ENCODE data around the gene RNF5.

Gene RNF5

DNA sequence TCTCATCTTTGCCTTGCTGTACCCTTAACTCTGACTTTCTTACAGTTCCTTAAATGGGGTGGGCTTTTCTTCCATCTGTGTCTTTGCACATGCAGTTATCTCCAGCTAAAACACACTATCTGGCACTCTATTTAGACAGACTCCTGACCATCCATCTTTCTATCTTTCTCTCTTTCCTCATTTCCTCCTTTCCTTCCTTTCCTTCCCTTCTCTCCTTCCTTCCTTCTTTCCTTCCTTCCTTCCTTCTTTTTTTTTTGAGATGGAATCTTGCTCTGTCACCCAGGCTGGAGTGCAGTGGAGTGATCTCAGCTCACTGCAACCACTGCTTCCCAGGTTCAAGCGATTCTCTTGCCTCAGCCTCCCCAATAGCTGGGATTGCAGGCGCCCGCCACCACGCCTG lies 37.4 kb downstream of the RNF5 start:
- TF ChIP-seq CTCF (IDR thresholded peaks at IDR 0.05; ENCODE audit: low read length, missing control alignments), result no peak
- DNase-seq (ENCODE audit: low read depth), result no peak
- H3K4me3 ChIP-seq (replicated peaks; ENCODE audit: low read depth, low read length), result no peak overlapping the region

DNA sequence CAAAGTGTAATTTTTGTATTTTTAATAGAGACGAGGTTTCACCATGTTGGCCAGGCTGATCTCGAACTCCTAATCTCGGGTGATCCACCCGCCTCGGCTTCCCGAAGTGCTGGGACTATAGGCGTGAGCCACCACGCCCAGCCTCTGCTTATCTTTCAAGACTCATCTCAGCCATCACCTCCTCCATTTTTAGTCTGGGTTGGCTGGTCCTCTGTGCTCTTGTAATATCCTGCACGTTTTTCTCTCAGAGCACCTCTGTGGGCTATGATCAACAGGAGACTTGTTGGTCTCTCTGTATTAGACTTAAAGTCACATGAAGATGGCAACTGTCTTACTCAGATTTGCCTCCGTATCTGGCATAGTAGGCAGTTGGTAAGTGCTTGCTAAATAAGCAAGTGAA lies 38.1 kb downstream of the RNF5 start:
- DNase-seq (ENCODE audit: low read depth), result no peak
- TF ChIP-seq CTCF (IDR thresholded peaks at IDR 0.05; ENCODE audit: low read length, missing control alignments), result no peak
- no peak overlapping the region for H3K4me3 ChIP-seq (replicated peaks; ENCODE audit: low read depth, low read length)

DNA sequence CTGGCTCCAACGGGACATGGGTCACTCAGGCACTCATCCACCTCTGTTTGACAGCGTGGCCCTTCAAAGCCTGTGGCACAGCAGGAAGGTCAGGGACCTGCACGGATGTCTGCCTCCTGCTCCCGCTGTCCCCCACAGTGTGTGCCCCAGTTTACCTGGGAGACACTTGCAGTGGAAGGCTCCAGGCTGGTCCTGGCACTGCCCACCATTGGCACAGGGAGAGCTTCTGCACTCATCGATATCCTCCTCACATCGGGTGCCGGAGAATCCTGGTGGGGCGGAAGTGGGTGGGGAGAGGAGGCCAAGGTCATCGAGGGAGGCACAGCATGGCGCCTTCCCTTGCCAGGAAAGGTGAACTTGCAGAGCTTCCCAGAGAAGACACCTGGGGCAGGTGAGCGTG lies 38.8 kb downstream of the RNF5 start:
- no peak for DNase-seq (ENCODE audit: low read depth)
- no peak for TF ChIP-seq CTCF (IDR thresholded peaks at IDR 0.05; ENCODE audit: low read length, missing control alignments)
- no peak overlapping the region for H3K4me3 ChIP-seq (replicated peaks; ENCODE audit: low read depth, low read length)

DNA sequence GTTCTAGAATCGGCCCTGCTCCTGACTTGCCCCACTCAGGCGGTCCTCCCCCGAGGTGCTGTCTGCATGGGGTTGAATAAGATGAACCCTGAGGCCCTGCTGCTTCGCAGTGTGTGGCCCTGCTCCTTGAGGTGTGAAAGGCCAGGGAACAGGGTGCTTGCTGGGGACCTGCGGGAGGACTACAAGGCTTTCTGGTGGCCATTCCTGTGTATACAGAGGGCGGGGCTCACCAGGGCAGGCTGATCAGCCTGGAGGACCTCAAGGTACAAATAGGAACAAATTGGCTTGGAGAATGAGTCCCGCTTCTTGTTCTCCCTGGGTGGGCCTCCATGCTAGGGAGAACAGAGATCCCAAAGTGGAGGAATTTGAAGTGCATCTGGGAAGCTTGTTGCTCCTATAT lies 40.0 kb downstream of the RNF5 start:
- TF ChIP-seq CTCF (IDR thresholded peaks at IDR 0.05; ENCODE audit: low read length, missing control alignments), result no peak
- H3K4me3 ChIP-seq (replicated peaks; ENCODE audit: low read depth, low read length), result no peak overlapping the region
- no peak for DNase-seq (ENCODE audit: low read depth)

DNA sequence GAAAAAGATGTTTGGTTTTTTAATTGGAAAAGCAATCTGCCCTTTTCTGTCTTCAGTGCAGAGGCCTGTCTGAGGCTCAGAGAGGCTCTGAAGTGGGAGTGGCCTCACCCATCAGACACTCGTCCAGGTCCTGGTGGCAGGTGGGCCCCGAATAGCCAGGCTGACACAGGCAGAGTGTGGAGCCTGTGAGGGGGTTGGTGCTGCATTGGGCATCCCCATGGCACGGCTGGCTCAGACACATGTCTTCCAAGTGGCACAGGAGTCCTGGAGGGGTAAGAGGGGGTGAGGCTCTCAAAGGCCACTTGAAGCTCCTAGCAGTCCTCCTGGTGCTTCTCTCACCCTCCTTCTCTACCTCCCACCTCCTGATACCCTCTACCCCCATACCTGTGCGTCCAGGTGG lies 41.8 kb downstream of the RNF5 start:
- no peak for TF ChIP-seq CTCF (IDR thresholded peaks at IDR 0.05; ENCODE audit: low read length, missing control alignments)
- no peak overlapping the region for H3K4me3 ChIP-seq (replicated peaks; ENCODE audit: low read depth, low read length)
- DNase-seq (ENCODE audit: low read depth), result no peak

GRCh38 chr6:32222333-32223230 lies 44.4 kb downstream of the RNF5 start:
- no peak for TF ChIP-seq CTCF (IDR thresholded peaks at IDR 0.05; ENCODE audit: low read length, missing control alignments)
- no peak overlapping the region for H3K4me3 ChIP-seq (replicated peaks; ENCODE audit: low read depth, low read length)
- no peak for DNase-seq (ENCODE audit: low read depth)
